DND-41 (cell line): Measurements from ENCODE around the gene TRANK1.

Experiments
- EZH2 ChIP-seq: IDR thresholded peaks from 3 replicates; pipeline ENCODE4 v1.6.1; 2012; ENCODE audit warnings: borderline replicate concordance, low read depth, mild to moderate bottlenecking, moderate library complexity, low read length, inconsistent platforms; ENCODE audit not compliant: severe bottlenecking
- TF ChIP-seq, protein P1 (sequence below): IDR thresholded peaks from 2 replicates; pipeline ENCODE4 v1.5.1; 2012; ENCODE audit warnings: borderline replicate concordance, low read length, moderate library complexity, mild to moderate bottlenecking; ENCODE audit not compliant: poor library complexity, severe bottlenecking; ENCODE audit errors: extremely low read depth

DNA sequence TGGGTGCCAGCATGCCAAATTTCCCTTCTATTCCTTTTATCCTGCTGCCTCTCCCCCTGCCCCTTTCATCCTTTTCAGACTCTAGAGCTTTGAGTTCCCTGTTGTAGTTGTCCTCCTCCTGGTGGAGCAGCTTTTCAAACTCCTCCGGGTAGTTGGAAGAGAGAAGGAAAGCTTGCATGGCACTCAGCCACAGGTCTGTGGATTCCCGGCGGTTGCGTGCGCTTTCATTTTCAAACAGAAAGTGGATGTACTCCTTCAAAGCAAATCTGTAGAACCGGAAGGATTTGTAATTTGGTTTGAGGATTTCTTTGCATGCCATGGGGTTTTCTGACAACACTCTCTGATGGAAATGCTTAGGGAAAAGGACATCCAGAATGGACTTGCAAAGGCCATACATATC, 112.4 kb downstream of the TRANK1 start:
- TF ChIP-seq, protein P1, sequence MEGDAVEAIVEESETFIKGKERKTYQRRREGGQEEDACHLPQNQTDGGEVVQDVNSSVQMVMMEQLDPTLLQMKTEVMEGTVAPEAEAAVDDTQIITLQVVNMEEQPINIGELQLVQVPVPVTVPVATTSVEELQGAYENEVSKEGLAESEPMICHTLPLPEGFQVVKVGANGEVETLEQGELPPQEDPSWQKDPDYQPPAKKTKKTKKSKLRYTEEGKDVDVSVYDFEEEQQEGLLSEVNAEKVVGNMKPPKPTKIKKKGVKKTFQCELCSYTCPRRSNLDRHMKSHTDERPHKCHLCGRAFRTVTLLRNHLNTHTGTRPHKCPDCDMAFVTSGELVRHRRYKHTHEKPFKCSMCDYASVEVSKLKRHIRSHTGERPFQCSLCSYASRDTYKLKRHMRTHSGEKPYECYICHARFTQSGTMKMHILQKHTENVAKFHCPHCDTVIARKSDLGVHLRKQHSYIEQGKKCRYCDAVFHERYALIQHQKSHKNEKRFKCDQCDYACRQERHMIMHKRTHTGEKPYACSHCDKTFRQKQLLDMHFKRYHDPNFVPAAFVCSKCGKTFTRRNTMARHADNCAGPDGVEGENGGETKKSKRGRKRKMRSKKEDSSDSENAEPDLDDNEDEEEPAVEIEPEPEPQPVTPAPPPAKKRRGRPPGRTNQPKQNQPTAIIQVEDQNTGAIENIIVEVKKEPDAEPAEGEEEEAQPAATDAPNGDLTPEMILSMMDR: no peak
- no peak for TF ChIP-seq EZH2
